Aorta (tissue), 5 donors: ENCODE results near the gene SHCBP1. TPM values are rescaled to one million over a fixed set of nuclear protein-coding genes. Genes with fewer than 3 reads are reported as not detected.
"Not testable (repeated sequence)": the region's sequence is repeated elsewhere in the genome, so short reads cannot be mapped to it uniquely, and the experiment has no call there.

Experiments used
- ATAC-seq: fragments of 200-7000 bp; cut with Tn5 transposase; one replicate; pipeline ENCODE4 v1.9.1; 2022; ENCODE audit warnings: moderate library complexity; ENCODE audit not compliant: low FRiP score
- DNase-seq, 2 donors: peaks; one replicate each; pipeline ENCODE4 v3.0.0-alpha.2; 2020
- H3K27ac ChIP-seq, 2 donors: one replicate each; pipeline ENCODE4 v1.5.1; 2013; ENCODE audit warnings: low read length in 2 of 2, mild to moderate bottlenecking in 2 of 2, moderate library complexity in 2 of 2, control low read depth in 1 of 2, inconsistent platforms in 1 of 2, low read depth in 1 of 2
- H3K27me3 ChIP-seq, 2 donors: one replicate each; pipeline ENCODE4 v1.6.1; 2013; ENCODE audit warnings: control low read depth in 1 of 2, low read length in 1 of 2, mild to moderate bottlenecking in 1 of 2, moderate library complexity in 1 of 2; ENCODE audit not compliant: insufficient read depth in 2 of 2, control insufficient read depth in 1 of 2
- H3K36me3 ChIP-seq, 2 donors: one replicate each; pipeline ENCODE4 v1.6.1; 2013; ENCODE audit warnings: control low read depth in 1 of 2, low read length in 1 of 2, mild to moderate bottlenecking in 1 of 2; ENCODE audit not compliant: insufficient read depth in 2 of 2, control insufficient read depth in 1 of 2
- H3K4me1 ChIP-seq, 2 donors: one replicate each; pipeline ENCODE4 v1.6.1; 2013; ENCODE audit warnings: low read length in 2 of 2, control low read depth in 1 of 2, mild to moderate bottlenecking in 1 of 2, moderate library complexity in 1 of 2; ENCODE audit not compliant: insufficient read depth in 2 of 2, control insufficient read depth in 1 of 2
- H3K4me3 ChIP-seq, 2 donors: one replicate each; pipeline ENCODE4 v1.5.1; 2013; ENCODE audit warnings: low read length in 2 of 2, control low read depth in 1 of 2, mild to moderate bottlenecking in 1 of 2
- H3K9me3 ChIP-seq: one replicate; pipeline ENCODE4 v1.6.1; 2013; ENCODE audit warnings: mild to moderate bottlenecking, low read length; ENCODE audit not compliant: control insufficient read depth
- WGBS, 2 donors: extraction: QIAGEN DNeasy Blood & Tissue Kit; methylation state at CpG; one replicate each; pipeline ENCODE4 v1.1.7; 2013; 5-methylcytosine and 5-hydroxymethylcytosine counted together
- intact Hi-C, 2 donors: fragments of 100-400 bp; cut with DNase I; formaldehyde crosslinking; loops; one replicate each; pipeline versions ENCODE4 v1.14.2 to v1.15.0; 2022
- polyA plus RNA-seq, 2 donors: library from polyadenylated mRNA; stranded (reverse); fragments of 200-250 nt; gene quantifications; one replicate each; pipeline ENCODE4 v1.2.3, GENCODE V29; 2013
- total RNA-seq, 2 donors: library from RNA; stranded (reverse); fragmentation: NEBNext Ultra II Directional; extraction: Animal tissue kit (Norgen Biotek cat#: 25700); gene quantifications; one replicate each; pipeline ENCODE4 v1.2.1, GENCODE V29; 2021
- donor health status: healthy with polysubstance abuse.
- donor health status: Bipolar disorder and iron deficiency.
- donor health status: DM: no; HTN: no; CAD: no.
- donor health status: DM: no; HTN: no; CAD: no.
- donor health status: DM: yes; HTN: yes; CAD: no.

SHCBP1 gene
- total and polyA plus RNA-seq, 4 donors = 0.97 to 2.0 (median 1.6) TPM; not detected in 1

- H3K36me3 ChIP-seq = no peaks in the 10 kb centered on the region
- H3K4me3 ChIP-seq = no peak overlapping the region
- no peak overlapping the region for H3K27ac ChIP-seq
- intact Hi-C loops = no loop called here
- 85 to 87% methylated on average over 9 of the region's 9 CpGs for WGBS, 2 donors
- DNase-seq (no peak), ATAC-seq (no peak)
- no peaks in the 10 kb centered on the region for H3K27me3 ChIP-seq
- H3K9me3 ChIP-seq = no peaks in the 10 kb centered on the region
- H3K4me1 ChIP-seq = no peaks in the 10 kb centered on the region
Measured at GRCh38 chr16:46638947-46639925, 18.1 kb upstream of the SHCBP1 start.

- WGBS, 2 donors = 82 to 87% methylated on average over 28 to 32 of the region's 32 CpGs
- H3K4me1 ChIP-seq = no peaks in the 10 kb centered on the region
Measured at GRCh38 chr16:46632778-46633733, 11.9 kb upstream of the SHCBP1 start.

GRCh38 chr16:46629331-46630219 is 8.4 kb upstream of the SHCBP1 start:
- intact Hi-C loops = no loop called here
- ATAC-seq = peak; percentile 6
- 36 to 38% methylated on average over 10 of the region's 10 CpGs for WGBS, 2 donors

More at GRCh38 chr16:46632778-46633733, 11.9 kb upstream of the SHCBP1 start:
- H3K36me3 ChIP-seq = no peaks in the 10 kb centered on the region
- peak; percentile 24 for ATAC-seq
- no peak overlapping the region for H3K27ac ChIP-seq
- DNase-seq = no peak
- intact Hi-C loops = no loop called here
- H3K27me3 ChIP-seq = no peaks in the 10 kb centered on the region
- H3K4me3 ChIP-seq = no peak overlapping the region
- no peaks in the 10 kb centered on the region for H3K9me3 ChIP-seq

GRCh38 chr16:46627746-46628145 is 6.6 kb upstream of the SHCBP1 start:
- H3K4me3 ChIP-seq = no peak overlapping the region
- no peaks in the 10 kb centered on the region for H3K4me1 ChIP-seq
- intact Hi-C loops = no loop called here
- WGBS, 2 donors = 78 to 90% methylated on average over 5 of the region's 5 CpGs
- no peaks in the 10 kb centered on the region for H3K9me3 ChIP-seq
- DNase-seq (no peak), ATAC-seq (no peak)
- H3K36me3 ChIP-seq = no peaks in the 10 kb centered on the region
- no peak overlapping the region for H3K27ac ChIP-seq
- H3K27me3 ChIP-seq = no peaks in the 10 kb centered on the region

More at GRCh38 chr16:46629331-46630219, 8.4 kb upstream of the SHCBP1 start:
- Histone ChIP-seq H3K27me3 (no peaks in the 10 kb centered on the region), H3K9me3 (no peaks in the 10 kb centered on the region), H3K27ac (no peak overlapping the region), H3K4me1 (no peaks in the 10 kb centered on the region), H3K4me3 (no peak overlapping the region), H3K36me3 (no peaks in the 10 kb centered on the region)
- no peak for DNase-seq

GRCh38 chr16:46626681-46627080 is 5.5 kb upstream of the SHCBP1 start:
- H3K27ac ChIP-seq, DNase-seq, intact Hi-C loops, H3K36me3 ChIP-seq, H3K4me1 ChIP-seq, H3K9me3 ChIP-seq, H3K4me3 ChIP-seq, H3K27me3 ChIP-seq, ATAC-seq: not testable (repeated sequence)
- WGBS, 2 donors = 95 to 97% methylated on average over 18 to 22 of the region's 22 CpGs

GRCh38 chr16:46624862-46625261 is 3.7 kb upstream of the SHCBP1 start:
- H3K4me1 ChIP-seq, ATAC-seq, DNase-seq, H3K4me3 ChIP-seq, H3K9me3 ChIP-seq, H3K27me3 ChIP-seq, intact Hi-C loops, H3K36me3 ChIP-seq, H3K27ac ChIP-seq: not testable (repeated sequence)
- 87 to 88% methylated on average over 3 to 6 of the region's 6 CpGs for WGBS, 2 donors

GRCh38 chr16:46623707-46624106 is 2.5 kb upstream of the SHCBP1 start:
- WGBS, 2 donors = 71 to 76% methylated on average over 4 of the region's 6 CpGs
- H3K4me3 ChIP-seq, intact Hi-C loops, H3K36me3 ChIP-seq, H3K27me3 ChIP-seq, H3K4me1 ChIP-seq, H3K27ac ChIP-seq, DNase-seq, H3K9me3 ChIP-seq: not testable (repeated sequence)
- peak; percentile 51 for ATAC-seq

GRCh38 chr16:46623246-46623645 is 2.1 kb upstream of the SHCBP1 start:
- H3K9me3 ChIP-seq, H3K27ac ChIP-seq, intact Hi-C loops, H3K4me1 ChIP-seq, H3K27me3 ChIP-seq, H3K4me3 ChIP-seq, DNase-seq, H3K36me3 ChIP-seq: not testable (repeated sequence)
- 0 to 2% methylated on average over 2 to 5 of the region's 8 CpGs for WGBS, 2 donors
- peak; percentile 49 for ATAC-seq
